Placental epithelial cell (primary cell): ENCODE data around the gene SLC32A1. TPM values are rescaled to one million over a fixed set of nuclear protein-coding genes. Genes with fewer than 3 reads are reported as not detected.

Experiments
- small RNA-seq: library from RNA; depleted of rRNA; stranded (forward); fragments of <200 nt; gene quantifications from one replicate; pipeline ENCODE3, GENCODE V24; 2012
- total RNA-seq: library from RNA; depleted of rRNA; stranded (reverse); fragments of >200 nt; gene quantifications from 2 replicates; pipeline ENCODE4 v1.2.3, GENCODE V29; 2012

SLC32A1 gene, protein sequence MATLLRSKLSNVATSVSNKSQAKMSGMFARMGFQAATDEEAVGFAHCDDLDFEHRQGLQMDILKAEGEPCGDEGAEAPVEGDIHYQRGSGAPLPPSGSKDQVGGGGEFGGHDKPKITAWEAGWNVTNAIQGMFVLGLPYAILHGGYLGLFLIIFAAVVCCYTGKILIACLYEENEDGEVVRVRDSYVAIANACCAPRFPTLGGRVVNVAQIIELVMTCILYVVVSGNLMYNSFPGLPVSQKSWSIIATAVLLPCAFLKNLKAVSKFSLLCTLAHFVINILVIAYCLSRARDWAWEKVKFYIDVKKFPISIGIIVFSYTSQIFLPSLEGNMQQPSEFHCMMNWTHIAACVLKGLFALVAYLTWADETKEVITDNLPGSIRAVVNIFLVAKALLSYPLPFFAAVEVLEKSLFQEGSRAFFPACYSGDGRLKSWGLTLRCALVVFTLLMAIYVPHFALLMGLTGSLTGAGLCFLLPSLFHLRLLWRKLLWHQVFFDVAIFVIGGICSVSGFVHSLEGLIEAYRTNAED
- not detected in 2 replicates for total RNA-seq

DNA sequence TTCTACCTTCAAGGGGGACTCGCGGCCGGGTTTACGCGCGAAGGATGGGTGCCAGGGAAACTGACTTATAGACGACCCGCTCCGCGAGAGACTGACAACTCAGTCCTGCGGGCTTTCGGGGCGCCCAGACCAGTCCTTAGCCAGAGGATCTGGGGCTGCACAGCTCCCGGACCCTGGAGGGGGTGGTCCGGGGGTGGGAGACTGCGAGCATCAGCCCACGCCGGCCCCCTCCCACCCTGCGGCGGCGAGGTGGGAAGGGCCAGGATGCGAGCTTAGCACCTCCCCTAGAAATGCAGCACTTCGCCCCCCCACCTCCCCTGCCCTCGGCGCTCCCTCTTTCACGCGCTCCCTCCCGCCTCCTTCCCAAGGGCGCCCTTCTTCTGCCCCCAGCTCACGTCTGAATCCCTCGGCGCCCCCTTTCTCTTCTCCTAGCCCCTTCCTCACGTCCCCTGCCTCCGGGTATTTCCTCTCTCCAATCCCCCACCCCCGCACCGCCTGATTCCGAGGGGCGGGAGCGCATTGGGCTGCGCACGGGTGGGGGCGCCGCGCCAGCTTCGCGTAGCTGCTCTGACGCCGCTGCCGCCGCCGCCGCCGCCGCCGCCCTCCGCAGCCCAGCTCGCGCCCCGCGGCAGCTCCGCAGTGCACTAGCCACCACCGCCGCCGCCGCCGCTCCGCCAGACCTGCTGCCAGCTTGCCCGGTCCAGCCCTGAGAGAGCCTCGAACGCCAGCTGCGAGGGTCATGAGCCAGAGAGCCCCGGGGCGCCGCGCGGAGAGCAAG, at the start of gene SLC32A1:
Gene SLC32A1, plus strand, starts transcription at position 639 of the 778 bp plus-strand sequence. CDS start 239 bp downstream, outside the sequence.

DNA sequence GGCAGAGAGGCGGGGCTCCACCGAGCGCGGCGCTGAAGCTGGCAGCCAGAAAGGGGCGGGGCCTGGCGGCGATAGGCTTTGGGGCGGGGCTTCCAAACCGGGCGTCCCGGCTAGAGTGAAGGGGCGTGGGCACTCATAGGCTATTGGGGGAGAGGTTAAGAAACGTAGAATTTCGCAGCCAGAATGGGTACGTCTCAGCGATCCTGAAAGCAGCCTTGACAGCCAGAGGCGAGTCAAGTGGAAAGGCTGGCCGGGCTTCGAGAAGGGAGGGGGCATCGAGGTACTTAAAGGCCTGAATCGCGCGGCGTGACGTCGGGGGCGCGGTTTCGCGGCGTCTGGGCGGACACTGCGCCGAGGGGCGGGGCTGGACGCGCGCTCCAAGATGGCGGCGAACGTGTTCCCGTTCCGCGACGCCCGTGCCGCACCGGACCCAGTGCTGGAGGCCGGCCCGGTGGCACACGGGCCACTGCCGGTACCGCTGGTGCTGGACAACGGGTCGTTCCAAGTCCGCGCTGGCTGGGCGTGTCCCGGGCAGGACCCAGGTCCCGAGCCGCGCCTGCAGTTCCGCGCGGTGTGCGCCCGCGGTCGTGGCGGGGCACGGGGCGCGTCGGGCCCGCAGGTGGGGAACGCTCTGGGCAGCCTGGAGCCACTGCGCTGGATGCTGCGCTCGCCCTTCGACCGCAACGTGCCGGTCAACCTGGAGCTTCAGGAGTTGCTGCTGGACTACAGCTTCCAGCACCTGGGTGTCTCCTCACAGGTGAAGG, 24.0 kb downstream of the SLC32A1 start, which contains the start of gene ACTR5:
Gene ACTR5, plus strand, starts transcription at position 364 of the 764 bp plus-strand sequence. Its CDS starts 19 bp downstream, at position 383.

Small RNA genes lying within 50 kb of the gene (small RNA-seq; reads per million reads assigned to genes)
- gene RF00017, result not detected

Other genes starting within 250 kb of the SLC32A1 start
- not detected in 2 replicates for gene ADIG, start 143.3 kb upstream of the SLC32A1 start, total RNA-seq
- gene ARHGAP40, start 122.7 kb upstream of the SLC32A1 start, total RNA-seq, result 15.1 and 16.5 TPM in 2 replicates
- 5.1 and 8.8 TPM in 2 replicates for gene ACTR5, start 24.0 kb downstream of the SLC32A1 start, total RNA-seq
- gene PPP1R16B, start 81.2 kb downstream of the SLC32A1 start, total RNA-seq, result under 0.01 TPM in 2 replicates
- 2.0 and 6.5 TPM in 2 replicates for gene FAM83D, start 201.9 kb downstream of the SLC32A1 start, total RNA-seq
- 4.7 and 7.9 TPM in 2 replicates for gene DHX35, start 237.9 kb downstream of the SLC32A1 start, total RNA-seq